ENCODE data around the gene OGDH. TPM values are rescaled to one million over a fixed set of nuclear protein-coding genes. Genes with fewer than 3 reads are reported as not detected.
A peak's percentile ranks its signal among the peaks of the same experiment; 100 is the strongest.

OGDH gene
- total RNA-seq, 1 experiment from 2014 or later: 75.1 TPM

- no peak for DNase-seq (ENCODE audit: unreplicated experiment)
- H3K27ac Mint-ChIP-seq (ENCODE audit: low read depth, unreplicated experiment): no peak overlapping the region
- no peaks in the 10 kb centered on the region for H3K9me3 Mint-ChIP-seq (ENCODE audit: unreplicated experiment)
- peaks cover 40% of the 10 kb centered on the region for H3K4me1 Mint-ChIP-seq (ENCODE audit: insufficient read depth, unreplicated experiment)
- H3K4me3 Mint-ChIP-seq (ENCODE audit: unreplicated experiment): no peak overlapping the region
- no peak for TF ChIP-seq CTCF (IDR thresholded peaks at IDR 0.05; ENCODE audit: unreplicated experiment)
- no peaks in the 10 kb centered on the region for H3K27me3 Mint-ChIP-seq (ENCODE audit: insufficient read depth, unreplicated experiment)
- BruUV-seq (replicated peaks): no TSS peak
- peaks cover 87% of the 10 kb centered on the region for H3K36me3 Mint-ChIP-seq (ENCODE audit: insufficient read depth, unreplicated experiment)
- CTCF ChIA-PET: no interaction called here
- intact Hi-C loops (cut with micrococcal nuclease): loop anchor here (10.0 kb wide), 1 partner anchor 168 kb away; the partner anchor contains the start of gene H2AZ2
- POLR2A ChIA-PET: interaction anchor here (0.7 kb wide), 1 partner anchor 1114 kb away, joined by 3 read pairs; no protein-coding TSS in a partner anchor
These were observed 70.3 kb downstream of the OGDH start for GRCh38 chr7:44676776-44677175.

- ChIA-PET CTCF (interaction anchor here (0.5 to 1.0 kb wide), 2 partner anchors 10 to 170 kb away, joined by 3 to 6 read pairs; partner anchors contain the start of gene H2AZ2), POLR2A (interaction anchor here (0.5 to 2.1 kb wide), 9 partner anchors 12 to 170 kb away, joined by 3 to 11 read pairs (median 5); partner anchors contain the start of genes H2AZ2 and OGDH)
- peak overlapping the region; percentile 21 for H3K4me3 Mint-ChIP-seq (ENCODE audit: unreplicated experiment)
- no peak for DNase-seq (ENCODE audit: unreplicated experiment)
- H3K36me3 Mint-ChIP-seq (ENCODE audit: insufficient read depth, unreplicated experiment): peaks cover 94% of the 10 kb centered on the region
- TF ChIP-seq CTCF (IDR thresholded peaks at IDR 0.05; ENCODE audit: unreplicated experiment): no peak
- H3K9me3 Mint-ChIP-seq (ENCODE audit: unreplicated experiment): no peaks in the 10 kb centered on the region
- intact Hi-C loops (cut with micrococcal nuclease): loop anchor here (2.0 to 10.0 kb wide), 2 partner anchors 71 to 167 kb away; partner anchors contain the start of genes H2AZ2 and OGDH
- peaks cover 40% of the 10 kb centered on the region for H3K4me1 Mint-ChIP-seq (ENCODE audit: insufficient read depth, unreplicated experiment)
- no TSS peak for BruUV-seq (replicated peaks)
- peak overlapping the region; percentile 10 for H3K27ac Mint-ChIP-seq (ENCODE audit: low read depth, unreplicated experiment)
- H3K27me3 Mint-ChIP-seq (ENCODE audit: insufficient read depth, unreplicated experiment): no peaks in the 10 kb centered on the region
These were observed 71.7 kb downstream of the OGDH start for GRCh38 chr7:44678101-44678470.

- Mint-ChIP-seq H3K27me3 (ENCODE audit: insufficient read depth, unreplicated experiment) (no peaks in the 10 kb centered on the region), H3K4me1 (ENCODE audit: insufficient read depth, unreplicated experiment) (peaks cover 40% of the 10 kb centered on the region), H3K9me3 (ENCODE audit: unreplicated experiment) (no peaks in the 10 kb centered on the region), H3K4me3 (ENCODE audit: unreplicated experiment) (peak overlapping the region; percentile 21), H3K36me3 (ENCODE audit: insufficient read depth, unreplicated experiment) (peaks cover 95% of the 10 kb centered on the region), H3K27ac (ENCODE audit: low read depth, unreplicated experiment) (no peak overlapping the region)
- no TSS peak for BruUV-seq (replicated peaks)
- DNase-seq (ENCODE audit: unreplicated experiment): peak; percentile 93
- ChIA-PET CTCF (interaction anchor here (0.5 to 1.0 kb wide), 2 partner anchors 9 to 170 kb away, joined by 3 to 6 read pairs; partner anchors contain the start of gene H2AZ2), POLR2A (interaction anchor here (0.5 to 2.1 kb wide), 11 partner anchors 13 to 444 kb away, joined by 3 to 11 read pairs (median 5); partner anchors contain the start of genes H2AZ2 and OGDH)
- TF ChIP-seq CTCF (IDR thresholded peaks at IDR 0.05; ENCODE audit: unreplicated experiment): no peak
- intact Hi-C loops (cut with micrococcal nuclease): loop anchor here (2.0 to 10.0 kb wide), 2 partner anchors 72 to 166 kb away; partner anchors contain the start of genes H2AZ2 and OGDH
These were observed 72.2 kb downstream of the OGDH start for GRCh38 chr7:44678471-44679179.

DNA sequence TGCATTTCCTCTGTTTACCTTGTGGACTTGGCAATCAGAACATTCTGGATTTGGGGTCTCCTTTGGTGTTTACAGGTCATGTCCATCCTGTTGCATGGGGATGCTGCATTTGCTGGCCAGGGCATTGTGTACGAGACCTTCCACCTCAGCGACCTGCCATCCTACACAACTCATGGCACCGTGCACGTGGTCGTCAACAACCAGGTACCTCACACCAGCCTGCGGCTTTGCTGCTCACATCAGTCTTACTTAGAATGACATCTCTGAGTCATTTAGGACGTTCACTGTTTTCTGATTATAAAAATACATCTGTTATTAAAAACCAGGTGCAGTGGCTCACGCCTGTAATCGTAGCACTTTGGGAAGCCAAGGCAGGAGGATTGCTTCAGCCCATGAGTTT is 75.2 kb downstream of the OGDH start:
- peaks cover 84% of the 10 kb centered on the region for H3K36me3 Mint-ChIP-seq (ENCODE audit: insufficient read depth, unreplicated experiment)
- TF ChIP-seq CTCF (IDR thresholded peaks at IDR 0.05; ENCODE audit: unreplicated experiment): no peak
- no peak for DNase-seq (ENCODE audit: unreplicated experiment)
- ChIA-PET CTCF (interaction anchor here (0.6 kb wide), 1 partner anchor 13 kb away, joined by 3 read pairs; no protein-coding TSS in a partner anchor), POLR2A (interaction anchor here (0.6 kb wide), 1 partner anchor 557 kb away, joined by 3 read pairs; no protein-coding TSS in a partner anchor)
- no peaks in the 10 kb centered on the region for H3K9me3 Mint-ChIP-seq (ENCODE audit: unreplicated experiment)
- no TSS peak for BruUV-seq (replicated peaks)
- H3K4me3 Mint-ChIP-seq (ENCODE audit: unreplicated experiment): no peak overlapping the region
- no peaks in the 10 kb centered on the region for H3K27me3 Mint-ChIP-seq (ENCODE audit: insufficient read depth, unreplicated experiment)
- no peak overlapping the region for H3K27ac Mint-ChIP-seq (ENCODE audit: low read depth, unreplicated experiment)
- intact Hi-C loops (cut with micrococcal nuclease): no loop called here
- H3K4me1 Mint-ChIP-seq (ENCODE audit: insufficient read depth, unreplicated experiment): peaks cover 37% of the 10 kb centered on the region
